Osteocyte (in vitro differentiated cells): ENCODE data around the gene PRR20A. TPM values are rescaled to one million over a fixed set of nuclear protein-coding genes. Genes with fewer than 3 reads are reported as not detected.
"Not testable (repeated sequence)": the region's sequence is repeated elsewhere in the genome, so short reads cannot be mapped to it uniquely, and the experiment has no call there.

Source experiments
- DNase-seq: peaks from one replicate; pipeline ENCODE4 v3.0.0; 2021; ENCODE audit warnings: mixed read lengths; ENCODE audit not compliant: unreplicated experiment; ENCODE audit errors: extremely low spot score
- H3K27ac Mint-ChIP-seq: one replicate; pipeline ENCODE4 v1.8.0; 2021; ENCODE audit warnings: mild to moderate bottlenecking, mixed read lengths; ENCODE audit not compliant: unreplicated experiment
- H3K27me3 Mint-ChIP-seq: one replicate; pipeline ENCODE4 v1.8.0; 2021; ENCODE audit warnings: mixed read lengths; ENCODE audit not compliant: unreplicated experiment
- H3K36me3 Mint-ChIP-seq: one replicate; pipeline ENCODE4 v1.8.0; 2021; ENCODE audit warnings: mixed read lengths; ENCODE audit not compliant: unreplicated experiment
- H3K4me1 Mint-ChIP-seq: one replicate; pipeline ENCODE4 v1.8.0; 2021; ENCODE audit warnings: mixed read lengths; ENCODE audit not compliant: unreplicated experiment
- H3K4me3 Mint-ChIP-seq: one replicate; pipeline ENCODE4 v1.8.0; 2021; ENCODE audit warnings: mild to moderate bottlenecking, moderate library complexity, mixed read lengths; ENCODE audit not compliant: unreplicated experiment
- H3K9me3 Mint-ChIP-seq: one replicate; pipeline ENCODE4 v1.8.0; 2021; ENCODE audit warnings: mixed read lengths; ENCODE audit not compliant: unreplicated experiment
- total RNA-seq: library from RNA; stranded (reverse); gene quantifications from 2 replicates; pipeline ENCODE4 v1.2.1, GENCODE V29; 2021
- TF ChIP-seq, protein P1 (sequence below): fragments of 200-600 bp; sonication (generic); IDR thresholded peaks from 2 replicates; pipeline ENCODE4 v1.5.0; 2021; ENCODE audit warnings: antibody characterized with exemption, mild to moderate bottlenecking, moderate library complexity

PRR20A gene
- total RNA-seq, 1 donor from 2014 or later, result not detected

DNA sequence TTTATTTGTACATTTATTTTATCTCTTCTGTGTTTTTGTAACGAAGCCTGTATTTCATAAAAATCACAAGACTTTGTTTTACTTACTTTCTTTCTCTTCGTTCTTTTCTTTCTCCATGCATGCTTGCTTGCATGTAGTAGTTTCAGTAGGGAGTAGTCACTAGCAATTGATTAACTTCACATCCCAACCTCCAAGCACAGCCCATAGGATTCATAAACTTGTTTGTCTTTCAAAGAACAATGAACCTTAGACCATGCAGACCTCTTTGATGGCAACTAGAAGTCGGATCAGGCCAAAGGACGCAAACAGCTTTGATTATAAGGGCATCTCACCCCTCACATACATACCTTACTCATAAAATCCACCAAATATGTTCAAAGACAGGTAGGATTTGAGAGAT, 3.1 kb upstream of the PRR20A start:
- TF ChIP-seq, protein P1, sequence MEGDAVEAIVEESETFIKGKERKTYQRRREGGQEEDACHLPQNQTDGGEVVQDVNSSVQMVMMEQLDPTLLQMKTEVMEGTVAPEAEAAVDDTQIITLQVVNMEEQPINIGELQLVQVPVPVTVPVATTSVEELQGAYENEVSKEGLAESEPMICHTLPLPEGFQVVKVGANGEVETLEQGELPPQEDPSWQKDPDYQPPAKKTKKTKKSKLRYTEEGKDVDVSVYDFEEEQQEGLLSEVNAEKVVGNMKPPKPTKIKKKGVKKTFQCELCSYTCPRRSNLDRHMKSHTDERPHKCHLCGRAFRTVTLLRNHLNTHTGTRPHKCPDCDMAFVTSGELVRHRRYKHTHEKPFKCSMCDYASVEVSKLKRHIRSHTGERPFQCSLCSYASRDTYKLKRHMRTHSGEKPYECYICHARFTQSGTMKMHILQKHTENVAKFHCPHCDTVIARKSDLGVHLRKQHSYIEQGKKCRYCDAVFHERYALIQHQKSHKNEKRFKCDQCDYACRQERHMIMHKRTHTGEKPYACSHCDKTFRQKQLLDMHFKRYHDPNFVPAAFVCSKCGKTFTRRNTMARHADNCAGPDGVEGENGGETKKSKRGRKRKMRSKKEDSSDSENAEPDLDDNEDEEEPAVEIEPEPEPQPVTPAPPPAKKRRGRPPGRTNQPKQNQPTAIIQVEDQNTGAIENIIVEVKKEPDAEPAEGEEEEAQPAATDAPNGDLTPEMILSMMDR, result no peak
- Mint-ChIP-seq H3K36me3 (no peaks in the 10 kb centered on the region), H3K4me1 (no peaks in the 10 kb centered on the region), H3K4me3 (no peak overlapping the region), H3K27me3 (no peaks in the 10 kb centered on the region), H3K9me3 (peaks cover 21% of the 10 kb centered on the region), H3K27ac (no peak overlapping the region)
- DNase-seq, result no peak

- DNase-seq, result no peak
- TF ChIP-seq, protein P1, result no peak
- H3K9me3 Mint-ChIP-seq, result peaks cover 15% of the 10 kb centered on the region
- no peaks in the 10 kb centered on the region for H3K4me1 Mint-ChIP-seq
- H3K27me3 Mint-ChIP-seq, result no peaks in the 10 kb centered on the region
- H3K36me3 Mint-ChIP-seq, result no peaks in the 10 kb centered on the region
- no peak overlapping the region for H3K4me3 Mint-ChIP-seq
- no peak overlapping the region for H3K27ac Mint-ChIP-seq
Measured at GRCh38 chr13:57138988-57139387, 1.7 kb upstream of the PRR20A start.

GRCh38 chr13:57139781-57140180, 937 bp upstream of the PRR20A start:
- H3K9me3 Mint-ChIP-seq, result peaks cover 15% of the 10 kb centered on the region
- not testable (repeated sequence) for H3K27ac Mint-ChIP-seq, H3K36me3 Mint-ChIP-seq, H3K27me3 Mint-ChIP-seq, H3K4me1 Mint-ChIP-seq, H3K4me3 Mint-ChIP-seq
- peak; percentile 83 for DNase-seq

- not testable (repeated sequence) for H3K4me3 Mint-ChIP-seq, DNase-seq, H3K27me3 Mint-ChIP-seq, H3K9me3 Mint-ChIP-seq, H3K27ac Mint-ChIP-seq, H3K4me1 Mint-ChIP-seq, H3K36me3 Mint-ChIP-seq
Measured at GRCh38 chr13:57147188-57147587, 6.5 kb downstream of the PRR20A start, which contains the start of gene PRR20B. Gene PRR20B, plus strand, starts transcription at chr13:57147488. Its CDS starts 387 bp downstream, at chr13:57147875.

- not testable (repeated sequence) for H3K27ac Mint-ChIP-seq, H3K4me3 Mint-ChIP-seq, H3K36me3 Mint-ChIP-seq, H3K27me3 Mint-ChIP-seq, H3K4me1 Mint-ChIP-seq, H3K9me3 Mint-ChIP-seq
- peak; percentile 62 for DNase-seq
Measured at GRCh38 chr13:57148106-57148505, 7.4 kb downstream of the PRR20A start.

GRCh38 chr13:57153761-57154160, 13.0 kb downstream of the PRR20A start, which contains the start of gene PRR20C:
Gene PRR20C, plus strand, starts transcription at chr13:57154061. Its CDS starts 387 bp downstream, at chr13:57154448.
- not testable (repeated sequence) for H3K27me3 Mint-ChIP-seq, H3K9me3 Mint-ChIP-seq, H3K4me1 Mint-ChIP-seq, DNase-seq, H3K27ac Mint-ChIP-seq, H3K36me3 Mint-ChIP-seq, H3K4me3 Mint-ChIP-seq

DNA sequence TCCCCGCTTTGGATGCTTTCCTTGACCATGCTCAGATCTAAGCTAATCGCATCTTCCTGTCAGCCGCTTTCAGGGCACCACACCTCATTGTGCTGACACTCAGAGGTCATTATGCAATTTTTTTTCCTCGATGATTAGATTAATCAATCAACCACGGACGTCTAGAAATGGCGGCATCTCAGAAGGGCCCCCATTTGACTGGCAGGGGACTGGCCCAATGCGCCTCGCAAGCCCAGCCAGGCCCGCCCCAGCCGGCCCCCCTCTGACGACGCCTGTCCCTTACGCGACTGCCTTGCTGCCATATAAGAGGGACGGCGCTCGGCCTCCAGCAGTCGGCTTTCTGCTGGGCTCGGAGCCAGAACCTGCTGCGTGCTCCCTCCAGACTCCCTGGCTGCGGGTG, 19.6 kb downstream of the PRR20A start, which contains the start of gene PRR20D:
PRR20D (plus strand) TSS at position 301 of the 400 bp plus-strand sequence. CDS start 387 bp downstream, outside the sequence.
- H3K36me3 Mint-ChIP-seq, H3K4me1 Mint-ChIP-seq: not testable (repeated sequence)

DNA sequence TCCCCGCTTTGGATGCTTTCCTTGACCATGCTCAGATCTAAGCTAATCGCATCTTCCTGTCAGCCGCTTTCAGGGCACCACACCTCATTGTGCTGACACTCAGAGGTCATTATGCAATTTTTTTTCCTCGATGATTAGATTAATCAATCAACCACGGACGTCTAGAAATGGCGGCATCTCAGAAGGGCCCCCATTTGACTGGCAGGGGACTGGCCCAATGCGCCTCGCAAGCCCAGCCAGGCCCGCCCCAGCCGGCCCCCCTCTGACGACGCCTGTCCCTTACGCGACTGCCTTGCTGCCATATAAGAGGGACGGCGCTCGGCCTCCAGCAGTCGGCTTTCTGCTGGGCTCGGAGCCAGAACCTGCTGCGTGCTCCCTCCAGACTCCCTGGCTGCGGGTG, 26.2 kb downstream of the PRR20A start, which contains the start of gene PRR20E:
PRR20E (plus strand) TSS at position 301 of the 400 bp plus-strand sequence. CDS start 387 bp downstream, outside the sequence.
- not testable (repeated sequence) for H3K4me1 Mint-ChIP-seq, H3K27ac Mint-ChIP-seq, H3K27me3 Mint-ChIP-seq, H3K36me3 Mint-ChIP-seq, H3K9me3 Mint-ChIP-seq, H3K4me3 Mint-ChIP-seq, DNase-seq

More for the DNA sequence above, 19.6 kb downstream of the PRR20A start, which contains the start of gene PRR20D:
- H3K9me3 Mint-ChIP-seq, H3K4me3 Mint-ChIP-seq, DNase-seq, H3K27ac Mint-ChIP-seq, H3K27me3 Mint-ChIP-seq: not testable (repeated sequence)
